Fibroblast of the aortic adventitia (primary cell): ENCODE data around the gene PARD6B. TPM values are rescaled to one million over a fixed set of nuclear protein-coding genes. Genes with fewer than 3 reads are reported as not detected.
"Not testable (repeated sequence)": the region's sequence is repeated elsewhere in the genome, so short reads cannot be mapped to it uniquely, and the experiment has no call there.

ENCODE experiments used
- DNase-seq: peaks from one replicate; pipeline ENCODE4 v3.0.0-alpha.2; 2010; ENCODE audit warnings: low read depth
- H3K4me3 ChIP-seq: 2 replicates; pipeline ENCODE4 v1.5.1; 2011; ENCODE audit warnings: low read depth, mild to moderate bottlenecking, control low read depth, low read length, moderate library complexity
- CTCF ChIP-seq: IDR thresholded peaks from 2 replicates; pipeline ENCODE4 v1.5.1; 2011; ENCODE audit warnings: mild to moderate bottlenecking, low read length, control low read depth, inconsistent platforms; ENCODE audit not compliant: insufficient read depth
- total RNA-seq: library from RNA; depleted of rRNA; stranded (reverse); fragments of >200 nt; gene quantifications from 2 replicates; pipeline ENCODE4 v1.2.3, GENCODE V29; 2012; ENCODE audit warnings: low replicate concordance

PARD6B gene
- total RNA-seq, 1 donor: 1.5 TPM

- no peak for TF ChIP-seq CTCF
- no peak overlapping the region for H3K4me3 ChIP-seq
- DNase-seq: no peak
Measured at GRCh38 chr20:50777373-50777772, 46.0 kb downstream of the PARD6B start.

- H3K4me3 ChIP-seq, DNase-seq: not testable (repeated sequence)
Measured at GRCh38 chr20:50778994-50779393, 47.6 kb downstream of the PARD6B start.

- no peak overlapping the region for H3K4me3 ChIP-seq
- no peak for TF ChIP-seq CTCF
- DNase-seq: no peak
Measured at GRCh38 chr20:50783390-50783789, 52.0 kb downstream of the PARD6B start.

GRCh38 chr20:50783903-50784302 is 52.5 kb downstream of the PARD6B start:
- H3K4me3 ChIP-seq: no peak overlapping the region
- no peak for TF ChIP-seq CTCF
- no peak for DNase-seq

- no peak overlapping the region for H3K4me3 ChIP-seq
- DNase-seq: no peak
- no peak for TF ChIP-seq CTCF
Measured at GRCh38 chr20:50784464-50784863, 53.1 kb downstream of the PARD6B start.

GRCh38 chr20:50786703-50787102 is 55.3 kb downstream of the PARD6B start:
- no peak overlapping the region for H3K4me3 ChIP-seq
- no peak for TF ChIP-seq CTCF
- DNase-seq: no peak

- TF ChIP-seq CTCF: no peak
- H3K4me3 ChIP-seq: no peak overlapping the region
- no peak for DNase-seq
Measured at GRCh38 chr20:50787181-50787580, 55.8 kb downstream of the PARD6B start.
